Retinal pigment epithelial cell (primary cell): ENCODE measurements around the gene ZNF407.

Source experiments
- DNase-seq: peaks from one replicate; pipeline ENCODE4 v3.0.0-alpha.2; 2010; ENCODE audit warnings: low read depth
- H3K4me3 ChIP-seq: 2 replicates; pipeline ENCODE4 v1.5.1; 2011; ENCODE audit warnings: mild to moderate bottlenecking, low read length, control low read depth, moderate library complexity
- CTCF ChIP-seq: conservative IDR thresholded peaks from 2 replicates; pipeline ENCODE4 v1.5.1; 2011; ENCODE audit warnings: low read depth, low read length, control low read depth, inconsistent platforms

ZNF407 gene

GRCh38 chr18:74861154-74861553, 263.5 kb downstream of the ZNF407 start:
- H3K4me3 ChIP-seq: no peak overlapping the region
- peak; percentile 28 for DNase-seq
- TF ChIP-seq CTCF: no peak

DNA sequence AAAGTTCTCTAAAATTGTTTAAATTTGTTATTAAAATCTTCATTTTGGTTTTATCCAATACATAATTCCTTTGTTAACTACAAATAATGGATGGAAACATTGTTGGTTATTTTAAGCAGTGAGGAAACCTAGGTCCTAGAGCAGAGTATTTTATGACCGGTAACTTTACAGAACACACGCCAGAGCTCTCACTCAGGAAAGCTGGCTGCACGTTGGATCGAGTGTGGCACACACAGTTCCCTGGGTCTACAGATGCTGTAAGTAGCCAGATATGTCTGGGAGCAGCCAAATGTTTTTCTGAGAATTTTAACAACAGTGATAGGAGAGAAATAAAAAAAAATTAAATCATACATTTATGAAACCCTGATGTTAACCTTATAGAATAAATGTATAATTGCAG, 264.4 kb downstream of the ZNF407 start:
- DNase-seq: no peak
- H3K4me3 ChIP-seq: no peak overlapping the region
- no peak for TF ChIP-seq CTCF

DNA sequence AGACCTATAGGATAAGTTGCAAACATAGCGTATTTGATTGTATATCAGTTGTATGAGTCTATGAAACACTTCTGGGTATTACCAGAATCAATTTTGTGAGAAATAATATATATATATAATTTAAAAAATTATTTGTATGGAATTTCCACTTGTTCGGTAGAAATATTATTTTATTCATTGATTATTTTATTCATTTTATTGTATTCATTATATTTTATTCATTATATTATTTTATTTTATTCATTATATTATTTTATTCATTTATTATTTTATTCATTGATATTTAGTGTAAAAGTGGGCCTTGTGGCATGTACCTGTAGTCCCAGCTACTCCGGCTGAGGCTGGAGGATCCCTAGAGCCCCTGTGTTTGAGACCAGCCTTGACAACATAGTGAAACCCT, 268.9 kb downstream of the ZNF407 start:
- no peak for DNase-seq
- TF ChIP-seq CTCF: no peak
- no peak overlapping the region for H3K4me3 ChIP-seq

GRCh38 chr18:74868461-74868860, 270.8 kb downstream of the ZNF407 start:
- no peak for DNase-seq
- H3K4me3 ChIP-seq: no peak overlapping the region
- TF ChIP-seq CTCF: no peak

- DNase-seq: peak; percentile 29
- H3K4me3 ChIP-seq: no peak overlapping the region
- no peak for TF ChIP-seq CTCF
Measured at GRCh38 chr18:74869904-74870863, 272.5 kb downstream of the ZNF407 start.

- no peak overlapping the region for H3K4me3 ChIP-seq
- DNase-seq: no peak
- TF ChIP-seq CTCF: no peak
Measured at GRCh38 chr18:74870950-74871349, 273.3 kb downstream of the ZNF407 start.

- H3K4me3 ChIP-seq: no peak overlapping the region
- DNase-seq: no peak
- no peak for TF ChIP-seq CTCF
Measured at GRCh38 chr18:74873629-74874028, 276.0 kb downstream of the ZNF407 start.
